Regular cardiac myocyte (primary cell): Measurements from ENCODE around the gene DOC2B. TPM values are rescaled to one million over a fixed set of nuclear protein-coding genes. Genes with fewer than 3 reads are reported as not detected.

Source experiments
- total RNA-seq: library from RNA; depleted of rRNA; stranded (reverse); fragments of >200 nt; gene quantifications from 2 replicates; pipeline ENCODE4 v1.2.3, GENCODE V29; 2014

The DOC2B gene
- 0.19 and 0.56 TPM in 2 replicates for total RNA-seq

GRCh38 chr17:181245-182049 is at the start of gene DOC2B:
TSS of gene DOC2B (minus strand) at chr17:181650. CDS start at chr17:181479, 171 bp downstream.

GRCh38 chr17:137166-137807 is 44.2 kb downstream of the DOC2B start, which contains the start of gene SCGB1C2:
TSS of gene SCGB1C2 (plus strand) at chr17:137569. CDS start at chr17:137591, 22 bp downstream.

Other genes with a start within 250 kb of the DOC2B start
- gene SCGB1C2, start 44.1 kb downstream of the DOC2B start, total RNA-seq: not detected in 2 replicates
- 0.56 and 1.2 TPM in 2 replicates for gene RPH3AL, start 171.2 kb upstream of the DOC2B start, total RNA-seq